CD4-positive, alpha-beta T cell treated with Interleukin-6 at 100 ng/mL for 8 hours (primary cell): ENCODE results near the gene GDI2.

Experiments
- DNase-seq: peaks from one replicate; pipeline ENCODE4 v3.0.0-alpha.2; 2020; ENCODE audit warnings: mixed read lengths, low spot score

GDI2 gene

GRCh38 chr10:5741276-5741675, 72.0 kb downstream of the GDI2 start:
- DNase-seq, result no peak

- no peak for DNase-seq
These were observed 74.8 kb downstream of the GDI2 start for GRCh38 chr10:5738427-5738826.

- no peak for DNase-seq
These were observed 75.9 kb downstream of the GDI2 start for GRCh38 chr10:5737352-5737751.

- no peak for DNase-seq
These were observed 76.6 kb downstream of the GDI2 start for GRCh38 chr10:5736591-5736990.

GRCh38 chr10:5735119-5735518, 78.1 kb downstream of the GDI2 start:
- DNase-seq, result no peak

- DNase-seq, result no peak
These were observed 81.1 kb downstream of the GDI2 start for GRCh38 chr10:5732141-5732540.

- no peak for DNase-seq
These were observed 81.7 kb downstream of the GDI2 start for GRCh38 chr10:5731559-5731958.

- DNase-seq, result no peak
These were observed 82.5 kb downstream of the GDI2 start for GRCh38 chr10:5730766-5731165.

GRCh38 chr10:5723692-5724091, 89.5 kb downstream of the GDI2 start:
- DNase-seq, result no peak

GRCh38 chr10:5720182-5720581, 93.1 kb downstream of the GDI2 start:
- DNase-seq, result no peak

- no peak for DNase-seq
These were observed 93.7 kb downstream of the GDI2 start for GRCh38 chr10:5719546-5719945.
